Lower leg skin (tissue), 4 donors: Measurements from ENCODE around the gene BFAR. TPM values are rescaled to one million over a fixed set of nuclear protein-coding genes. Genes with fewer than 3 reads are reported as not detected.

Source experiments
- DNase-seq, 2 donors: peaks; one replicate each; pipeline ENCODE4 v3.0.0-alpha.2; 2019; ENCODE audit warnings: low spot score in 2 of 2
- H3K4me3 ChIP-seq: fragments of 200-600 bp; sonication (generic); 2 replicates; pipeline ENCODE4 v1.5.1; 2017; ENCODE audit warnings: mild to moderate bottlenecking, low read depth; ENCODE audit not compliant: poor library complexity, severe bottlenecking
- POLR2A ChIP-seq, 2 donors: fragments of 450-650 bp; IDR thresholded peaks; one replicate each; pipeline ENCODE4 v1.6.1; 2016 to 2017; ENCODE audit warnings: antibody characterized with exemption in 2 of 2, mild to moderate bottlenecking in 1 of 2, moderate library complexity in 1 of 2
- WGBS, 2 donors: methylation state at CpG; one replicate each; pipeline ENCODE4 v1.1.5; 2018; 5-methylcytosine and 5-hydroxymethylcytosine counted together
- intact Hi-C: fragments of 100-400 bp; cut with DNase I; formaldehyde crosslinking; loops from one replicate; pipeline ENCODE4 v1.15.0; 2023; ENCODE audit warnings: low total_unique reads
- total RNA-seq, 4 donors: library from RNA; depleted of rRNA; stranded (reverse); fragments of >200 nt; gene quantifications; one replicate each; pipeline ENCODE4 v1.1.0, GENCODE V29; 2016
- TF ChIP-seq, protein P1 (sequence below), 3 donors: fragments of 450-650 bp; IDR thresholded peaks; one replicate each; pipeline ENCODE4 v1.5.1; 2016; ENCODE audit warnings: antibody characterized with exemption in 3 of 3, mild to moderate bottlenecking in 3 of 3, moderate library complexity in 2 of 3

The BFAR gene, protein sequence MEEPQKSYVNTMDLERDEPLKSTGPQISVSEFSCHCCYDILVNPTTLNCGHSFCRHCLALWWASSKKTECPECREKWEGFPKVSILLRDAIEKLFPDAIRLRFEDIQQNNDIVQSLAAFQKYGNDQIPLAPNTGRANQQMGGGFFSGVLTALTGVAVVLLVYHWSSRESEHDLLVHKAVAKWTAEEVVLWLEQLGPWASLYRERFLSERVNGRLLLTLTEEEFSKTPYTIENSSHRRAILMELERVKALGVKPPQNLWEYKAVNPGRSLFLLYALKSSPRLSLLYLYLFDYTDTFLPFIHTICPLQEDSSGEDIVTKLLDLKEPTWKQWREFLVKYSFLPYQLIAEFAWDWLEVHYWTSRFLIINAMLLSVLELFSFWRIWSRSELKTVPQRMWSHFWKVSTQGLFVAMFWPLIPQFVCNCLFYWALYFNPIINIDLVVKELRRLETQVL
- total RNA-seq: 10 to 100 TPM; 37.6 to 64.2 (median 53.6) TPM

DNA sequence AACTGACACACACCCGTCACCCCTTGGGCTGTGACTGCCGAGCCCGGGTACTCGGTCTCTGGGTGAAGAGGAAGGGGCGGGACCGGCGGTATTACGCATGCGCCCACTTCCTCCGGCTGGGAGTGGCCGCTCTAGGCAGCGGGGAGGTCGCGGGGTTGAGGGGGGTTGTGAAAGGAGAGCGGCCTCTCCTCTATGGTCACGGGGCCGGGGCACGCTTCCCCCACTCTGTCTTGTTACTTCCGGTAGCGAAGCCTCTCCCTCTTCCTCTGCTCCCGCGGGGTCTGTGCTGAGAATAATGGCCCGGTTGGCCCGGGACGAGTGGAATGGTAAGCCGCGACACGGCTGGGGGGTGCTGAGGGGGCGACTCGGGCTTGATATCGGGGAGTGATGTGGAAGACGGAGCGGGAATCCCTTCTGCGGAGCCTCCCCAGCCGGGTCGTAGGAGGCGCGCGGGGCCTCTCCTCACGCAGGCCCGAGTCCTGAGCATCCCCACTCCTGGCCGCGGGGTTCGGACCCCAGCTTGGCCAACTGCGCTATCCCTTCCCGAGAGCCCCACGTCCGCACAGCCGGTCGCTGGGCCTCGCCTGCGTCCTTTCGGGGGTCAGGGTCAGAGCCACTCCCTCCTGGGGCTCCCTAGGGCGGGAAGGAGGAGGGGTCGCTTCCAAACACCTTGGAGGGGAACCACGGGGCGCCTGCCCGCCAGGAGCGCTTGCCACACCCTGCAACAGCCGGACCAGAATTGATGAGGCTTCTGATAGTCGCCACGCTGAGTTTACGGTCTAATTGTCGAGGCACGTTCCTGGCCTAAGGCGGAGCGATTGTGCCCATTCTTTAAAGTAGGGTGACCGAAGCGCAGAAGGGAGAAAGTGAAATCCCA, at the start of gene BFAR:
Gene BFAR (plus strand): TSS at position 259 of the 877 bp plus-strand sequence. CDS start 11,396 bp downstream, outside the sequence.
- peak in 1 of 2 donors; percentile 90 for TF ChIP-seq POLR2A (IDR thresholded peaks at IDR 0.05)
- TF ChIP-seq, protein P1, sequence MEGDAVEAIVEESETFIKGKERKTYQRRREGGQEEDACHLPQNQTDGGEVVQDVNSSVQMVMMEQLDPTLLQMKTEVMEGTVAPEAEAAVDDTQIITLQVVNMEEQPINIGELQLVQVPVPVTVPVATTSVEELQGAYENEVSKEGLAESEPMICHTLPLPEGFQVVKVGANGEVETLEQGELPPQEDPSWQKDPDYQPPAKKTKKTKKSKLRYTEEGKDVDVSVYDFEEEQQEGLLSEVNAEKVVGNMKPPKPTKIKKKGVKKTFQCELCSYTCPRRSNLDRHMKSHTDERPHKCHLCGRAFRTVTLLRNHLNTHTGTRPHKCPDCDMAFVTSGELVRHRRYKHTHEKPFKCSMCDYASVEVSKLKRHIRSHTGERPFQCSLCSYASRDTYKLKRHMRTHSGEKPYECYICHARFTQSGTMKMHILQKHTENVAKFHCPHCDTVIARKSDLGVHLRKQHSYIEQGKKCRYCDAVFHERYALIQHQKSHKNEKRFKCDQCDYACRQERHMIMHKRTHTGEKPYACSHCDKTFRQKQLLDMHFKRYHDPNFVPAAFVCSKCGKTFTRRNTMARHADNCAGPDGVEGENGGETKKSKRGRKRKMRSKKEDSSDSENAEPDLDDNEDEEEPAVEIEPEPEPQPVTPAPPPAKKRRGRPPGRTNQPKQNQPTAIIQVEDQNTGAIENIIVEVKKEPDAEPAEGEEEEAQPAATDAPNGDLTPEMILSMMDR (IDR thresholded peaks at IDR 0.05): no peak
- H3K4me3 ChIP-seq: peak within 1 kb of the TSS; percentile 58
- WGBS, 2 donors: 0 to 2% methylated on average over 49 to 52 of the region's 69 CpGs
- intact Hi-C loops: no loop called here
- peak; percentile 98 to 100 for DNase-seq

DNA sequence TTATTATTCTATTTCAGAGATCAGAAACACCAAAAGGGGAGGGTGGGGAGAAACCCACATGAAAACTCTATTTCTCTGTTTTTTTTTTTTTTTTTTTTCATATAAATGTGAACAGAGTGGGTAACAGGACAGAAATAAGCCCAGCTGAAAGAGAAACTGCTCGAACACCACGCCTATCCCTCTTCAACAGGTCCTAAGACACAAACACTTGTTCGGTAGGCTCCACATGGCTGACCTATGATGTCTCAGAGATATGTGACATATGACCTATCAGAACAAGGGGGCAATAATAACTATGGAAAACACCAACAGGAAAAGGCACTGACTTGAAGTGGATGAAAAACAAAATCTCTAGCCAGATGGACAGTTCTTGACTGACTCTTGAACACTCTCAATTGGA, 47.5 kb upstream of the BFAR start:
- WGBS, 2 donors: 93 to 98% methylated on average over 3 of the region's 3 CpGs
- no peak overlapping the region for H3K4me3 ChIP-seq
- TF ChIP-seq POLR2A (IDR thresholded peaks at IDR 0.05): no peak
- TF ChIP-seq, protein P1 (IDR thresholded peaks at IDR 0.05): no peak
- intact Hi-C loops: no loop called here
- DNase-seq: no peak

DNA sequence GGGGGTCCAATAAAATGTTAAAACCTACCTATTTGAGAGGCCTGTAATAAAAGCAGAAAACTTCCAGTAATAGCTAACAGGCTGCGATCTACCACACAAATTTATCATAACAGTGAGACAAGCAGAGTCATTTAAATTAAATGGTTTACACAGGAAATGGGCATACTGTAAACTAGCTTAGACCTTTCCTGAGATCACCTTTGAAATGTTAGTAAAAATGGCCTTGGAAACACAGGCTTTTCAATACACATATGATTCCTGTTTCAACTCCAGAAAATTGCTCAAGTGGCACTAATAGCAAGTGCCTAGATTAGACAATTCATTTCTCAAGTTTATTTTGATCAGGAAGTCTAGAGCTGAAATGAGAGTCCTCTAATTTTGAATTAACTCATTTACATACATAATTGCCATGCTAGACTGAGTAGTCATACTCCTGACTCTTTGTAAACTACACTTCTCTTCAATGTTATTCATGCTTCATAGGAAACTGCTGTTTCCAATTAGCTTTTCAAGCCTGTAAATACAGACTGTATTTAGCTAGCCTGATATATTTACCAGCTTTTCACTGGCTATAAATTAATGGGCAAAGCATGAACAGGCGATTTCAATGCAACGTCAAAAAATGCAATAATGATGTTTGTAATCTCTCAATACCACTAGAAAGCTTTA, 46.0 kb upstream of the BFAR start:
- intact Hi-C loops: no loop called here
- no peak overlapping the region for H3K4me3 ChIP-seq
- no peak for TF ChIP-seq POLR2A (IDR thresholded peaks at IDR 0.05)
- TF ChIP-seq, protein P1 (IDR thresholded peaks at IDR 0.05): no peak
- DNase-seq: no peak
- 74 to 85% methylated on average over 3 of the region's 3 CpGs for WGBS, 2 donors

DNA sequence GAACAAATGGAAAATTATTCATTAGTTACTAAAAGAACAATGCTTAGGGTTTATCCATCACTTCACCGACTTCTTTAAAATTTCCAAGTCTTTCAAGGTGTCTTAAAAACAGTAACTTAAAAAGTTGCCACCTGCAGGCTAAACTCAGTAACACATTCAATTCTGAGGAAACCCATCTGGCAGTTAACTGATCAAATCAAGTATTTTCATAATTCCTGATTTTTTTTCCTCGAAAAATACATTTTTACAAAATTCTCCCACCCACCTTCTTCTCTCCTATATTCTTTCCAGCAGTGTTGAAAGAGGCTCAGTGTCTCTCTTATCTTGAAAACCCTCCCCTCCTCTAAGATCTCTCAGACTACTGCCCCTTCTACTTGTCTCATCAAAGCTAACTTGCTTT, 32.6 kb upstream of the BFAR start:
- no peak for TF ChIP-seq POLR2A (IDR thresholded peaks at IDR 0.05)
- TF ChIP-seq, protein P1 (IDR thresholded peaks at IDR 0.05): no peak
- DNase-seq: no peak
- no peak overlapping the region for H3K4me3 ChIP-seq
- intact Hi-C loops: no loop called here
- 48 to 57% methylated on average over 2 of the region's 2 CpGs for WGBS, 2 donors

DNA sequence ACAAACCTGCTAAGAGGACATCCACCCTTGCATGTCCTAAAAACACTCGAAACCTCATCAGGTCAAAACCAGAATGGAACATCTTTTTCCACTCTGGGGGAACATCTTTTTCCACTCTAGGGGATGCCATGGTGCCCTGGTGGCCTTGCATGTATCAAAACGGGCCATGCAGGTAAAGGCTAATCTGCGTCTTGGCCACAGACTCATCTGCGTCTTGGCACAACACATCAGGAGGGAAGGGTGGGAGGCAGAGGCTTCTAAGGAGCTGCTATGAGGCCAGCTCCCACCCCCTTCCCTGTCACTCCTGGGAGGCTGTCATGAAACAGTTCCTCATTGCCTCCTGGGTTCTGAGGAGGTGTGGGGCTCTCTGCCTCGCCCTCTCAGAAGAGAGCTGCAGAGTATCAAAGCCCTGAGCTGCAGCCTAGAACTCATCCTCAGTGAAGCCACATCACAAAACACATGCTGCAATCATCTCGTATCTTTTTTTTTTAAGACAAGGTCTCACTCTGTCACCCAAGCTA, 30.2 kb upstream of the BFAR start:
- WGBS, 2 donors: 91 to 94% methylated on average over 6 of the region's 6 CpGs
- no peak for DNase-seq
- intact Hi-C loops: no loop called here
- no peak for TF ChIP-seq POLR2A (IDR thresholded peaks at IDR 0.05)
- TF ChIP-seq, protein P1 (IDR thresholded peaks at IDR 0.05): no peak
- H3K4me3 ChIP-seq: no peak overlapping the region
